GM21723 (cell line): ENCODE measurements around the gene BBS9.
A peak's percentile ranks its signal among the peaks of the same experiment; 100 is the strongest.

ENCODE experiments used
- ATAC-seq: cut with Tn5 transposase; IDR thresholded peaks from one replicate; pipeline ENCODE4 v1.9.1; 2021; ENCODE audit warnings: mild to moderate bottlenecking, moderate library complexity; ENCODE audit not compliant: unreplicated experiment

BBS9 gene

GRCh38 chr7:33351709-33352108 lies 222.3 kb downstream of the BBS9 start:
- no peak for ATAC-seq

- ATAC-seq = no peak
These were observed 224.8 kb downstream of the BBS9 start for GRCh38 chr7:33354201-33354600.

DNA sequence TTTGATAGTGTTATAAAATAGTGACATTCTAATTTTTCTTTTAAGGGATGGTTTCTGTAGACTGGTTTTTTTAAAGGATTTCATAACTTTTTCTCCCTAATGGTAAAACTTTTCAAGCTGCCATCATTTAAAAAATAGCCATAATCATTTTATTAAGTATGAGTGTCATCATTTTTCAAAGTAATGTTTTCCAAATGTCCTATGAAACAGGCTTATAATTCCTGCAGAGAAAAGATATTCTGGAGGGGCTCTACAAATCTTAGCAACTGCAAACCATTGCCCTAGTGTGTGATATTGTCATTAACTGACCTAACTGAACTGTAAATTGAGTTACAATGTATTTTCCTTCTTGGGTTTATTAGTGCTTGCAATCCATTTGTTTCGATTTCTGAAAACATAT lies 226.0 kb downstream of the BBS9 start:
- no peak for ATAC-seq

DNA sequence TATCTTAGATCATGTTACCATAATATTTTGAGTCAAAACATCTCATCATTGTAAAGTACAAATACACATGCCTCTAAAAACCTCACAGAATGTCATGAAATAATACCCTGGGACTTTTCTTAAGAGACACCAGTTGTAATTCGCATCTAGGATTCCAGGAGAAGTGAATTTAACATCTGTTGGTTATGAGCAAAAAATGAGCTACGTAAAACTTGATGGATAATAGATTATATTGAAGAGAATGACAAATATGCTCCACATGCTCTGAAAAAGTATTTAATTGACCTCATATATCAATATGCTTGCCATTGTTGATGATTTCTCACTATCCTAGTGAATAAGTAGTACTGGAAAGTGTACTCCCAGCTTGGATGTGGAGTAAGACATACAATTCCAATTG lies 227.0 kb downstream of the BBS9 start:
- ATAC-seq = no peak

GRCh38 chr7:33357846-33358245 lies 228.5 kb downstream of the BBS9 start:
- no peak for ATAC-seq

GRCh38 chr7:33369888-33370287 lies 240.5 kb downstream of the BBS9 start:
- ATAC-seq = no peak

- ATAC-seq = no peak
These were observed 243.8 kb downstream of the BBS9 start for GRCh38 chr7:33373195-33373594.

DNA sequence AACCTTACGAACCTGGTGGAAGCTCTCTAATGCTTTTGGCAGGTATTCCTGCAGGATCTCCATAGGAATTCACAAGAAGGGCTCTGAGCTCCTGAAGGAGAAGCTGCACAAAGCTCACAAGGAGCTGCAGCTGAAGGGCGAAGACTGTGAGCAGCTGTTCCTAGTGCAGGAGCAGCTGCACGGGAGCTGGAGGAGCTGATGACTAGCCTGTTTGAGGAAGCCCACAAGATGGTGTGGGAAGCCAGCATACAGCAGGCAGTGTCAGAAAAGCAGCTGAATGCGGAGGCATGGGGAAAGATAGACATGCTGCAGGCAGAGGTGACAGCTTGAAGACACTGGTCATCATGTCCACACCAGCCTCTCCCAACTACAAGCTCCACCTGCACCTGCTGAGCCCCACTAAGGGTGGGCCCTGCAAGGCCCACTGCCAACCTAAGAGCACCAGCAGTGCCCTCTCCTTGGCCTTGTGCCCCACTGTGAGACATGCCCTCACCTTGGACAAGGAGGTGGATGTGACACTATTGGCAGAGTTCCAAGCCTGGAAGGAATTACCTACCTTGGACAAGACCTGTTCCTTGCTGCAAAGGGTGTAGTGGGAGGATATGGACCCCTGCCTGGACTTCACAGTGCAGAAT lies 250.6 kb downstream of the BBS9 start:
- no peak for ATAC-seq

GRCh38 chr7:33388332-33388731 lies 259.0 kb downstream of the BBS9 start:
- ATAC-seq = no peak

- ATAC-seq = no peak
These were observed 262.8 kb downstream of the BBS9 start for GRCh38 chr7:33392148-33392547.

- no peak for ATAC-seq
These were observed 264.4 kb downstream of the BBS9 start for GRCh38 chr7:33393770-33394169.

- ATAC-seq = no peak
These were observed 266.0 kb downstream of the BBS9 start for GRCh38 chr7:33395340-33395739.

DNA sequence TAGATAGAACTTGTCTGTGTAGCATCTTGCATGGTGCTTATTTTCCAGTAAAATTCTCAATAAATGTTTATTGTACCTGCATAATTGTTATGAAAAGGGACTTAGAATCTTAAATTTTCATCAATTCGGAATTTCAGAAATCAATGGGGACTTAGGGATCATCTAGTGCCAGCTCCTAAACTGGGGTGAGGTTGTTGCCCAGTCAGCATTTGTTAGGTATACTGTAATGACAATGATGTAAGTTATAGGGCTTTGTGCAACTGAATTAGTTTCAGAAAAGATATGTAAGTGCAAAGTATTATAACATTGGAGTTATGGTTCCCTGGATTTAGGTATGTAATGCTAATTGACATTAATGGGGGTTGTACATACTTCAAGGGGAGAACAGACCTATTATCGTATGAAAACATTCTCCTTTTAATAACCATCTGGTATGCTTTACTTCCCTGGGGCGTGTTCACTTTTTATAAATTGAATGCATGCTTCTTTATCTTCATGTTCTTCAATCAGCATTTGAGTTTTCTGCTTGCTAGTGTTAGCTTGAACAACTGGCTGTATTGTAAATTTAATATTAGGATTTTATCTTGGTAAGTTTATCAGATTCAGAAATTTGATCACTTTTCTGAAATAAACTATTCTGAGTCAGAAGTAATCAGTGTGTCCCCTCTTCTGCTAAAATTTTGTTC lies 270.3 kb downstream of the BBS9 start:
- no peak for ATAC-seq

DNA sequence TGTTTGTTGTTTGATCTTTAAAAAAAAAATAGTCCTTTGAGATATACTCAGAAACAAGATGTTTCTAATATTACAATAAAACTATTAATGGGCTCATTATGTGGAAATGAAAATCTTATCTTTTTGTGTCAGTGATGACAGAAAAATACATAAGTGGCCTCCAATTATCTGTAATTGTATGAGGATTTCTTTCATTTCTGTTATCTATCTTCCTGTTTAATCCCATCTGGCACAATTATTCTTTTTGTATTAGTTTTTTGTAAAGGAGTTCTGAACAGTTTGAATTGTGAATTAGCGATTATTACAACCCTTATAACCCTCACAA lies 270.8 kb downstream of the BBS9 start:
- no peak for ATAC-seq

- no peak for ATAC-seq
These were observed 280.9 kb downstream of the BBS9 start for GRCh38 chr7:33410266-33410665.

DNA sequence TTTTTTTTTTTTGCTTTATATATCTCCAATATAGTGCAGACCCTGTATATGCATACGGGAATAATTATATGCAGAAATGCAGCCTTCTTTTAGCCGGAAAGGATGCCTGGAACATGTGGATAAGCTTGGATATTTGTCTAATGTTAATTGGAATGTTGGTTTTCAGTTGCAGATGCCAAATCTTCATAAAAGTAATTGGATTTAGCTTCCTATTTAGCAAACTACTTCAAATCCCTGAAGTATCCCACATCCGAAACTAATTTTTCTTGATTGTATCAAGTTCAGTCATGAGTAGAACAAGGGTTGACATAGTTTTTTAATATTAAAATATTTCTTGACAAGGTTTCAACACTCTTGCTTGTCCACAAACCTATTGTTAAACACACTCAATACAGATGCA lies 281.7 kb downstream of the BBS9 start:
- ATAC-seq = no peak

DNA sequence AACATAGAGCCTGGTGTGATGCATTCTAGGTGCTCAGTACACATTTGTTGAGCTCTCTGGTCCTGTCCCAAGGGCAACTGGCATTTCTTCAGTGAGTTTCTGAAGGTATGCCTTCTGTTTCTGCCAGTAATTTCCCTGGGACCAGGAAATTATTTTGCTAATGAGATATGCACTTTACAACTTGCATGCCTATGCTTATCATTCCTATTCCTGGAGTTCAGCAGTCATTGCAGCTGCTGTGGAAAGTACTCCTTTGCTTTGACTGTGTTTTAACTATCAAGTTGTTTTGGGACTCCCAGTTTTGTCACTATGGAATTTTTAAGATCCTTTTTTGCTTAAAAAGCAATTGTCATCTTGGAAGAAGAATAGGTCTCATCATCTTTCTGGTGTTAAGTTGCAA lies 283.0 kb downstream of the BBS9 start:
- ATAC-seq = no peak

GRCh38 chr7:33418251-33418701 lies 288.9 kb downstream of the BBS9 start:
- ATAC-seq = no peak

DNA sequence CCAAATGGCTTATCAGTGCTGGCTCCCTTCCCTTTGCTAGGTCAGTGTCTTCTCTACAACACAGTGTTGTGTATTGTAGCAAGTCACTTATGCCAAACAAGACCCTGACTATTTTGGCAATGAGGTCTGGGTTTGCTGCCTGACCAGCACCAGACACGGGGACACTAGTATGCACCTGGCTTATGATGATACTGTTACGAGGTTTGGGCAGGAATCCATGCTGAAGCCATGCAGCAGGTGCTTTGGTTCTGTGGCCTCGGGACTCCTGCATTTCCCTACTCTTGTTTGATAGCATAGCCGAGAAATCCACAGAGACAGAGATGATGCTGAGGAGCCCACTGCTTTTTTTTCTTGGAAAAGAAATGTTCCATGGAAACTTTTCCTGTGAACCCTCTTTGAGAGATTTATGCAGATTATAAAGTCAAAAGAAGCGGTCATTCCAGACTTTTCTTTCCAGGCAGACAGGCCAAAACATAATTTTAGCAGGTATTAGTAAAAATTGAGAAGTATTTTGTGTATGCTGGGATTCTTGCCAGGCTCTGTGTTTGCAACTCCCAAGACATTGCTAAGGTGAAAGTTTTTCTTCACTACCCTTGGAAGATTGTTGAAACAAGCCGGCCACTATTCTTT lies 291.1 kb downstream of the BBS9 start:
- ATAC-seq = no peak

- no peak for ATAC-seq
These were observed 292.1 kb downstream of the BBS9 start for GRCh38 chr7:33421429-33421828.

DNA sequence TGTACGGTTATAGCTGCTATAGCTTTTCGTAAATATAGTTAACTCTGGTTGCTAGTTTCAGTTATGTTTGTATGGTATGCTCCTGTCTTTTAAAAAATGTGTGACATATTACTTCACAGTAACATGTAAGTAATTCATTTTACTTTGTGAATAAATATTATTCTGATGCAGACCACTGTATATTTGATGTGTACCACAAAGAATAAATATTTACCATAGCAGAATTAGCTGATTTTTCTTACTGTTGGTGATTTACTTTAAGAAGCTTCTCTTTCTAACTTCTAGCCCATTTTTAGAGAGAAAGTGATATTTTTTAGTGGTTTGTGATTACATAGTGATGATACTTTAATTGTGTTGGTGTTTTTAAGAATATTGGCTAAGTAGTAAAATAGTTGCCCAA lies 292.8 kb downstream of the BBS9 start:
- ATAC-seq = no peak

- ATAC-seq = peak; percentile 60
These were observed 293.7 kb downstream of the BBS9 start for GRCh38 chr7:33422825-33423645.
